ENCODE results near the gene COL5A1. TPM values are rescaled to one million over a fixed set of nuclear protein-coding genes. Genes with fewer than 3 reads are reported as not detected.

COL5A1 gene
- total RNA-seq, 4 donors from 2014 or later = 7.1 to 69.3 (median 16.1) TPM

- H3K27me3 ChIP-seq = no peaks in the 10 kb centered on the region
- H3K4me1 ChIP-seq = no peaks in the 10 kb centered on the region
- no peak for DNase-seq
- TF ChIP-seq EP300 (IDR thresholded peaks at IDR 0.05; ENCODE audit: low read depth) (no peak), POLR2AphosphoS5 (IDR thresholded peaks at IDR 0.05) (no peak), POLR2A (IDR thresholded peaks at IDR 0.05) (no peak)
- TF ChIP-seq, protein P1, sequence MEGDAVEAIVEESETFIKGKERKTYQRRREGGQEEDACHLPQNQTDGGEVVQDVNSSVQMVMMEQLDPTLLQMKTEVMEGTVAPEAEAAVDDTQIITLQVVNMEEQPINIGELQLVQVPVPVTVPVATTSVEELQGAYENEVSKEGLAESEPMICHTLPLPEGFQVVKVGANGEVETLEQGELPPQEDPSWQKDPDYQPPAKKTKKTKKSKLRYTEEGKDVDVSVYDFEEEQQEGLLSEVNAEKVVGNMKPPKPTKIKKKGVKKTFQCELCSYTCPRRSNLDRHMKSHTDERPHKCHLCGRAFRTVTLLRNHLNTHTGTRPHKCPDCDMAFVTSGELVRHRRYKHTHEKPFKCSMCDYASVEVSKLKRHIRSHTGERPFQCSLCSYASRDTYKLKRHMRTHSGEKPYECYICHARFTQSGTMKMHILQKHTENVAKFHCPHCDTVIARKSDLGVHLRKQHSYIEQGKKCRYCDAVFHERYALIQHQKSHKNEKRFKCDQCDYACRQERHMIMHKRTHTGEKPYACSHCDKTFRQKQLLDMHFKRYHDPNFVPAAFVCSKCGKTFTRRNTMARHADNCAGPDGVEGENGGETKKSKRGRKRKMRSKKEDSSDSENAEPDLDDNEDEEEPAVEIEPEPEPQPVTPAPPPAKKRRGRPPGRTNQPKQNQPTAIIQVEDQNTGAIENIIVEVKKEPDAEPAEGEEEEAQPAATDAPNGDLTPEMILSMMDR (IDR thresholded peaks at IDR 0.05) = no peak
- no peaks in the 10 kb centered on the region for H3K9me3 ChIP-seq
- H3K36me3 ChIP-seq = no peaks in the 10 kb centered on the region
- WGBS, 2 donors (ENCODE audit: low coverage in 1 of 2) = 80% methylated on average over 16 of the region's 16 CpGs; no CpG with 5 or more reads in 1 of the 2 donors
- no peak overlapping the region for H3K27ac ChIP-seq
- H3K4me3 ChIP-seq = no peak overlapping the region
- intact Hi-C loops (cut with DNase I; ENCODE audit: low total_unique reads) = no loop called here
- in situ Hi-C loops (cut with MboI; ENCODE audit: low pct_ligation_motif_present in 1 of 4, low pct_unique_long_range_greater_than_20kb in 1 of 4, low sequenced_read_pairs in 3 of 4) = no loop called here
Observed at GRCh38 chr9:134752471-134753168, 111.0 kb downstream of the COL5A1 start.

DNA sequence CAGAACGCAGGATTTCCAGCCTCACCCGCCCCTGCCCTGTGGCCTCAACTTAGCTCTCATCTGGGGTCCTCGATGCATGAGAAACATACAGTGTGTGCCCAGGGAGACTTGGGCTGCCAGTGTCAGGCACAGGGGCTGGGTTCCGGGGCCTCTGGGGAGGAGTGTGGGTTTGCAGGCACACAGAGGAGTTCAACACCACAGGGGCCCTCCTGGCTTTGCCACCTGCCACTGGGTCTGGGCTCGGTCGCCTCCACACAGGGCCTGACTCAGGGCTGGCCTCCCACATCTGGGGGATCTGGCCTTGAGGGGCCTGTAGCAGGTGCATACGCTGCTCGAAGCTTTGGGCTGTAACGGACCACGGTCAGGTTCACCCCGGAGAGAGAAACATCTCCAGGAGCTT, 111.6 kb downstream of the COL5A1 start:
- intact Hi-C loops (cut with DNase I; ENCODE audit: low total_unique reads) = no loop called here
- 76% methylated on average over 10 of the region's 11 CpGs; no CpG with 5 or more reads in 1 of the 2 donors for WGBS, 2 donors (ENCODE audit: low coverage in 1 of 2)
- Histone ChIP-seq H3K4me3 (no peak overlapping the region), H3K27ac (no peak overlapping the region), H3K9me3 (no peaks in the 10 kb centered on the region), H3K36me3 (no peaks in the 10 kb centered on the region), H3K27me3 (no peaks in the 10 kb centered on the region), H3K4me1 (no peaks in the 10 kb centered on the region)
- TF ChIP-seq EP300 (IDR thresholded peaks at IDR 0.05; ENCODE audit: low read depth) (no peak), POLR2A (IDR thresholded peaks at IDR 0.05) (no peak), POLR2AphosphoS5 (IDR thresholded peaks at IDR 0.05) (no peak)
- TF ChIP-seq, protein P1 (IDR thresholded peaks at IDR 0.05) = no peak
- in situ Hi-C loops (cut with MboI; ENCODE audit: low pct_ligation_motif_present in 1 of 4, low pct_unique_long_range_greater_than_20kb in 1 of 4, low sequenced_read_pairs in 3 of 4) = no loop called here
- no peak for DNase-seq

DNA sequence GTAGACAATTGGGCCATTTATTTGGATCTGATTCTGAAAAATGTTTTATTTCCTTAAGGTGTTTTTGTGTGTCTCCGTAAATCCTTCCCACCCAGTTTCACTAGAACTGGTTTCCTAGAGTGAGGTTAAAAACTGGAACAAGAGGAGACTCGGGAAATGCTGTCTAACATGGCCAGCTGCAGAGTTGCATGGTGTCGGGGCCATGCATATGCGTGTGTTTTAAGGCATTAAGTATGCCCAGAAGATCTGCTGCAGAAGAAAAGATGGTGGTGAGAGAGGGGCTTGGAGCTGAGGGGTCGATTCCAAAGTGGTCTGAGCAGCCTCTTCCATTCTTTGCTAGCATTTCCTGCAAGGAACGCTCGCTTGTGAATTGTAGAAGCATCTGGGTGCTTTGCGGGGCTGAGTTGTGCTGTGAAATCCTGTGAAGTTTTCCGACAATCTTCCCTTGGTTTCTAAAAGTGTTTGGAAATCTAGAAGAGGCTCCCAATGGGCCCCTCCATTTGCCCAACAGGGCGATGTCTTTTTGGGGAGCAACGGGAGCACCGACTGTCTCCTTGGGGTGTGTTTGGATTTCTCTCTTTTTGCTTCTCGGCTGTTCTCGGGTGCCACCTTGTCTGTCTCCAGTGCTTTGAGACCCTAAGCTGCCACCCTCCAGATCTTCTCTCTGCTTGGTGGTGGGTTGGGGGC, 113.8 kb downstream of the COL5A1 start:
- Histone ChIP-seq H3K9me3 (no peaks in the 10 kb centered on the region), H3K27me3 (no peaks in the 10 kb centered on the region), H3K4me3 (no peak overlapping the region), H3K36me3 (no peaks in the 10 kb centered on the region), H3K4me1 (no peaks in the 10 kb centered on the region), H3K27ac (no peak overlapping the region)
- DNase-seq = no peak
- TF ChIP-seq POLR2A (IDR thresholded peaks at IDR 0.05) (no peak), POLR2AphosphoS5 (IDR thresholded peaks at IDR 0.05) (no peak), EP300 (IDR thresholded peaks at IDR 0.05; ENCODE audit: low read depth) (no peak)
- TF ChIP-seq, protein P1 (IDR thresholded peaks at IDR 0.05) = no peak
- 77 to 85% methylated on average over 9 to 14 of the region's 14 CpGs for WGBS, 2 donors (ENCODE audit: low coverage in 1 of 2)
- in situ Hi-C loops (cut with MboI; ENCODE audit: low pct_ligation_motif_present in 1 of 4, low pct_unique_long_range_greater_than_20kb in 1 of 4, low sequenced_read_pairs in 3 of 4) (no loop called here), intact Hi-C loops (cut with DNase I; ENCODE audit: low total_unique reads) (no loop called here)

DNA sequence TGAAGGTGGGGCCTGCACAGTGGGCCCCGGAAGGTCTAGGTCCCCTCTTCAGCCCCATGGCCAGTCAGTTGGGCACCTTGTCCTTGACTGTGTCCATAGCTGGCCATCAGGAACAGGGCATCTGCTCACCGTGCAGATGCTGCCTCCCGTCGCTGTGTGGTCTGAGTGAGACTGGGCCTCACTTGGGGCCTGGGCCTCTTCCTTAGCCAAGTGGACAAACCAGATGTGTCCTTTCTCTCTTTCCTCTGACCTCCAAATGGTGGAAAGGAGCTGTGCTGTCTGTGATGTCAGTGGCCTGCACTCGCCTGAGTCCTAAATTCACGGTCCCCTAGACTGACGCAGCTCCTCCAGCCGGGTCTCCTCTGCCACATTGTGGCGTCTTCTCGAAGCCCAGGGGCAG, 114.5 kb downstream of the COL5A1 start:
- 83% methylated on average over 10 of the region's 10 CpGs; no CpG with 5 or more reads in 1 of the 2 donors for WGBS, 2 donors (ENCODE audit: low coverage in 1 of 2)
- Histone ChIP-seq H3K27ac (no peak overlapping the region), H3K4me1 (no peaks in the 10 kb centered on the region), H3K9me3 (no peaks in the 10 kb centered on the region), H3K36me3 (no peaks in the 10 kb centered on the region), H3K4me3 (no peak overlapping the region), H3K27me3 (no peaks in the 10 kb centered on the region)
- intact Hi-C loops (cut with DNase I; ENCODE audit: low total_unique reads) (no loop called here), in situ Hi-C loops (cut with MboI; ENCODE audit: low pct_ligation_motif_present in 1 of 4, low pct_unique_long_range_greater_than_20kb in 1 of 4, low sequenced_read_pairs in 3 of 4) (no loop called here)
- DNase-seq = no peak
- TF ChIP-seq, protein P1 (IDR thresholded peaks at IDR 0.05) = no peak
- TF ChIP-seq EP300 (IDR thresholded peaks at IDR 0.05; ENCODE audit: low read depth) = no peak
- TF ChIP-seq POLR2AphosphoS5 (IDR thresholded peaks at IDR 0.05) = no peak
- TF ChIP-seq POLR2A (IDR thresholded peaks at IDR 0.05) = no peak
